Raji (cell line): ENCODE results near the gene KCTD4.

ENCODE experiments used
- POLR2A ChIP-seq: IDR thresholded peaks from 2 replicates; pipeline ENCODE4 v1.6.1; 2011; ENCODE audit warnings: low read depth, low read length, control low read depth; ENCODE audit not compliant: insufficient read depth

KCTD4 gene

GRCh38 chr13:45200701-45201232 lies at the start of gene KCTD4:
KCTD4 (minus strand) TSS chr13:45201045; CDS start chr13:45194567, 6,478 bp downstream.
- TF ChIP-seq POLR2A, result no peak

GRCh38 chr13:45249662-45250061 lies 48.8 kb upstream of the KCTD4 start:
- TF ChIP-seq POLR2A, result no peak

- TF ChIP-seq POLR2A, result no peak
Observed at GRCh38 chr13:45243077-45243476, 42.2 kb upstream of the KCTD4 start.

- TF ChIP-seq POLR2A, result no peak
Observed at GRCh38 chr13:45242524-45242923, 41.7 kb upstream of the KCTD4 start.

- TF ChIP-seq POLR2A, result no peak
Observed at GRCh38 chr13:45242070-45242469, 41.2 kb upstream of the KCTD4 start.

GRCh38 chr13:45240143-45240542 lies 39.3 kb upstream of the KCTD4 start:
- no peak for TF ChIP-seq POLR2A

GRCh38 chr13:45238945-45239795 lies 38.3 kb upstream of the KCTD4 start:
- TF ChIP-seq POLR2A, result no peak

GRCh38 chr13:45232591-45232990 lies 31.7 kb upstream of the KCTD4 start:
- TF ChIP-seq POLR2A, result no peak

GRCh38 chr13:45231722-45232121 lies 30.9 kb upstream of the KCTD4 start:
- no peak for TF ChIP-seq POLR2A

- no peak for TF ChIP-seq POLR2A
Observed at GRCh38 chr13:45231305-45231704, 30.5 kb upstream of the KCTD4 start.

GRCh38 chr13:45229172-45229571 lies 28.3 kb upstream of the KCTD4 start:
- no peak for TF ChIP-seq POLR2A

GRCh38 chr13:45228002-45228401 lies 27.2 kb upstream of the KCTD4 start:
- no peak for TF ChIP-seq POLR2A

GRCh38 chr13:45226024-45226423 lies 25.2 kb upstream of the KCTD4 start:
- no peak for TF ChIP-seq POLR2A

- TF ChIP-seq POLR2A, result no peak
Observed at GRCh38 chr13:45225370-45225769, 24.5 kb upstream of the KCTD4 start.

GRCh38 chr13:45224176-45224575 lies 23.3 kb upstream of the KCTD4 start:
- TF ChIP-seq POLR2A, result no peak

- TF ChIP-seq POLR2A, result no peak
Observed at GRCh38 chr13:45222919-45223318, 22.1 kb upstream of the KCTD4 start.
